Effector memory CD4-positive, alpha-beta T cell (primary cell): Measurements from ENCODE around the gene MTHFR.

Experiments
- DNase-seq, 3 donors: peaks; one replicate each; pipeline ENCODE4 v3.0.0-alpha.2; 2020
- H3K27ac ChIP-seq: 2 replicates; pipeline ENCODE4 v1.7.0; 2013; ENCODE audit warnings: mild to moderate bottlenecking, low read length, moderate library complexity; ENCODE audit not compliant: insufficient read depth, poor library complexity, severe bottlenecking
- H3K27me3 ChIP-seq: replicated peaks from 2 replicates; pipeline ENCODE4 v1.7.0; 2013; ENCODE audit warnings: mild to moderate bottlenecking, low read length; ENCODE audit not compliant: insufficient read depth, control insufficient read depth, poor library complexity, severe bottlenecking
- H3K36me3 ChIP-seq: 2 replicates; pipeline ENCODE4 v1.7.0; 2013; ENCODE audit warnings: mild to moderate bottlenecking, low read length, moderate library complexity; ENCODE audit not compliant: control insufficient read depth, insufficient read depth
- H3K4me1 ChIP-seq: 2 replicates; pipeline ENCODE4 v1.7.0; 2013; ENCODE audit warnings: low read length, mild to moderate bottlenecking; ENCODE audit not compliant: control insufficient read depth, insufficient read depth, poor library complexity, severe bottlenecking
- H3K4me3 ChIP-seq: 2 replicates; pipeline ENCODE4 v1.7.0; 2013; ENCODE audit warnings: low read length, low read depth, mild to moderate bottlenecking; ENCODE audit not compliant: insufficient read depth, poor library complexity, severe bottlenecking
- H3K9me3 ChIP-seq: 2 replicates; pipeline ENCODE4 v1.7.0; 2013; ENCODE audit warnings: mild to moderate bottlenecking, low read length, moderate library complexity; ENCODE audit not compliant: control insufficient read depth

Gene MTHFR

GRCh38 chr1:11757047-11757446 lies 48.7 kb downstream of the MTHFR start:
- H3K4me1 ChIP-seq = no peaks in the 10 kb centered on the region
- H3K4me3 ChIP-seq = no peak overlapping the region
- H3K27me3 ChIP-seq = no peaks in the 10 kb centered on the region
- H3K36me3 ChIP-seq = no peaks in the 10 kb centered on the region
- no peak overlapping the region for H3K27ac ChIP-seq
- no peaks in the 10 kb centered on the region for H3K9me3 ChIP-seq
- no peak for DNase-seq

GRCh38 chr1:11753555-11754208 lies 52.1 kb downstream of the MTHFR start:
- Histone ChIP-seq H3K4me1 (no peaks in the 10 kb centered on the region), H3K27ac (no peak overlapping the region), H3K27me3 (no peaks in the 10 kb centered on the region), H3K4me3 (no peak overlapping the region), H3K9me3 (no peaks in the 10 kb centered on the region), H3K36me3 (peaks cover 11% of the 10 kb centered on the region)
- no peak for DNase-seq

- Histone ChIP-seq H3K27ac (no peak overlapping the region), H3K9me3 (no peaks in the 10 kb centered on the region)
Measured at GRCh38 chr1:11752359-11753088, 53.2 kb downstream of the MTHFR start.

GRCh38 chr1:11751087-11751486 lies 54.7 kb downstream of the MTHFR start:
- peaks cover 11% of the 10 kb centered on the region for H3K36me3 ChIP-seq
- no peak overlapping the region for H3K4me3 ChIP-seq
- H3K9me3 ChIP-seq = no peaks in the 10 kb centered on the region
- DNase-seq = no peak
- H3K27me3 ChIP-seq = no peaks in the 10 kb centered on the region
- H3K27ac ChIP-seq = no peak overlapping the region
- no peaks in the 10 kb centered on the region for H3K4me1 ChIP-seq

More at GRCh38 chr1:11752359-11753088, 53.2 kb downstream of the MTHFR start:
- DNase-seq = no peak
- no peaks in the 10 kb centered on the region for H3K27me3 ChIP-seq
- no peak overlapping the region for H3K4me3 ChIP-seq
- H3K36me3 ChIP-seq = peaks cover 11% of the 10 kb centered on the region
- H3K4me1 ChIP-seq = no peaks in the 10 kb centered on the region

- DNase-seq = no peak
- Histone ChIP-seq H3K36me3 (peaks cover 19% of the 10 kb centered on the region), H3K9me3 (no peaks in the 10 kb centered on the region), H3K27ac (no peak overlapping the region), H3K4me1 (no peaks in the 10 kb centered on the region), H3K4me3 (no peak overlapping the region), H3K27me3 (no peaks in the 10 kb centered on the region)
Measured at GRCh38 chr1:11749996-11750395, 55.8 kb downstream of the MTHFR start.

GRCh38 chr1:11749203-11749689 lies 56.5 kb downstream of the MTHFR start:
- Histone ChIP-seq H3K9me3 (no peaks in the 10 kb centered on the region), H3K4me1 (no peaks in the 10 kb centered on the region), H3K4me3 (no peak overlapping the region), H3K27ac (no peak overlapping the region), H3K27me3 (no peaks in the 10 kb centered on the region), H3K36me3 (peaks cover 19% of the 10 kb centered on the region)
- DNase-seq = peak in 1 of 3 donors; percentile 24

- Histone ChIP-seq H3K27ac (no peak overlapping the region), H3K4me1 (no peaks in the 10 kb centered on the region), H3K27me3 (no peaks in the 10 kb centered on the region), H3K4me3 (no peak overlapping the region), H3K36me3 (peaks cover 19% of the 10 kb centered on the region), H3K9me3 (no peaks in the 10 kb centered on the region)
- DNase-seq = no peak
Measured at GRCh38 chr1:11748294-11749202, 57.2 kb downstream of the MTHFR start.

GRCh38 chr1:11746795-11747487 lies 58.8 kb downstream of the MTHFR start:
- no peak overlapping the region for H3K4me3 ChIP-seq
- H3K4me1 ChIP-seq = peaks cover under 1% of the 10 kb centered on the region
- no peak overlapping the region for H3K27ac ChIP-seq
- H3K36me3 ChIP-seq = peaks cover 19% of the 10 kb centered on the region
- H3K27me3 ChIP-seq = no peaks in the 10 kb centered on the region
- no peak for DNase-seq
- H3K9me3 ChIP-seq = no peaks in the 10 kb centered on the region

- no peak overlapping the region for H3K27ac ChIP-seq
- H3K4me1 ChIP-seq = peaks cover 9% of the 10 kb centered on the region
- DNase-seq = no peak
- no peaks in the 10 kb centered on the region for H3K9me3 ChIP-seq
- no peak overlapping the region for H3K4me3 ChIP-seq
- peaks cover 19% of the 10 kb centered on the region for H3K36me3 ChIP-seq
- H3K27me3 ChIP-seq = no peaks in the 10 kb centered on the region
Measured at GRCh38 chr1:11746092-11746491, 59.7 kb downstream of the MTHFR start.
